HG03521 (cell line): ENCODE data around the gene CAPN11.
"Not testable (repeated sequence)": the region's sequence is repeated elsewhere in the genome, so short reads cannot be mapped to it uniquely, and the experiment has no call there.

Experiments
- ATAC-seq: cut with Tn5 transposase; IDR thresholded peaks from one replicate; pipeline ENCODE4 v1.9.1; 2021; ENCODE audit warnings: mild to moderate bottlenecking, moderate library complexity; ENCODE audit not compliant: unreplicated experiment

CAPN11 gene

GRCh38 chr6:44225579-44226325 lies 67.1 kb downstream of the CAPN11 start:
- no peak for ATAC-seq

GRCh38 chr6:44226368-44227147 lies 67.9 kb downstream of the CAPN11 start:
- no peak for ATAC-seq

DNA sequence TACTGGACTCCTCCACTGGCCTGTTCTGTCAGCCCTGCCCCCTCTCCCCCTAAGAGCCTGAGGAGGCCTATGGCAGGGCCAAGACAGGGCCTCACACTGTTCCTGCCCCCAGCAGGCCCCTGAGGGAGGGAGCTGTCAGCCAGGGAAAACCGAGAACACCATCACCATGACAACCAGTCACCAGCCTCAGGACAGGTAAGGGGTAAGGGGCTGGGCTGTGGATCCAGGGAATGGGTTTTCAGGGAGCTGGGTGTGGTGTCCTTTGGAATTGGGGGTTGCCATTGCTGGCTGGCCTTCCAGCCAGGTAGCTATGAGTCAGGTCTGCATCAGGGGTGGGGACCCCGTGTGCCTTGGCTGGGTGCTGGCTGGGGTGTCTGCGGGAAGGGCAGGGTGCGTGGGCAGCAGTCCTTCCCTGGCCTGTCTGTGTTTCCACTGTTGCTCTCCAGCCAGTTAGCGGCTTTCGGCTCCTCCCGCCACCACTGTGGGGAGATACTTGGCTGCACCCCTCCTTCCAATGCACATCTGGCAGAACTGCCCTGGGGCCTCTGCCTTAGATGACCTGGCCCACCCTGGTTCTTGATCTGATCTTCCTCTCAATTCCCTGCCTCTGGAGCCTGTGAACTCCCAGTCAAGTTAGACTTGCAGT lies 68.7 kb downstream of the CAPN11 start:
- ATAC-seq, result no peak

- ATAC-seq, result no peak
Observed at GRCh38 chr6:44228031-44228430, 69.4 kb downstream of the CAPN11 start.

GRCh38 chr6:44228433-44228832 lies 69.8 kb downstream of the CAPN11 start:
- no peak for ATAC-seq

- no peak for ATAC-seq
Observed at GRCh38 chr6:44228836-44229235, 70.2 kb downstream of the CAPN11 start.

DNA sequence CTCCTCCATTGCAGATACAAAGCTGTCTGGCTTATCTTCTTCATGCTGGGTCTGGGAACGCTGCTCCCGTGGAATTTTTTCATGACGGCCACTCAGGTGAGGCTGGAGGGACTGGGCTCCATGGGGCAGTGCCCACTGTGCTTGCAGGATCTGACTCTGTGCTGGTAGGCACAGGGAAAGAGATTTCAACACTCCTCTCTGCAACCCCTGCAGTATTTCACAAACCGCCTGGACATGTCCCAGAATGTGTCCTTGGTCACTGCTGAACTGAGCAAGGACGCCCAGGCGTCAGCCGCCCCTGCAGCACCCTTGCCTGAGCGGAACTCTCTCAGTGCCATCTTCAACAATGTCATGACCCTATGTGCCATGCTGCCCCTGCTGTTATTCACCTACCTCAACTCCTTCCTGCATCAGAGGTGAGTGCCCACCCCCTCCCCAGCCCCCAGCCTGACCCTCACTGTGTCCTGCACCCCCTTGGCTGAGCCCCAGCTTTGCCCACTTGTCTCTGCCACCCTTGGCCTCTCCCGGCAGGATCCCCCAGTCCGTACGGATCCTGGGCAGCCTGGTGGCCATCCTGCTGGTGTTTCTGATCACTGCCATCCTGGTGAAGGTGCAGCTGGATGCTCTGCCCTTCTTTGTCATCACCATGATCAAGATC lies 70.9 kb downstream of the CAPN11 start:
- ATAC-seq, result no peak

GRCh38 chr6:44230034-44230675 lies 71.5 kb downstream of the CAPN11 start:
- no peak for ATAC-seq

- ATAC-seq, result not testable (repeated sequence)
Observed at GRCh38 chr6:44231426-44231825, 72.8 kb downstream of the CAPN11 start.

DNA sequence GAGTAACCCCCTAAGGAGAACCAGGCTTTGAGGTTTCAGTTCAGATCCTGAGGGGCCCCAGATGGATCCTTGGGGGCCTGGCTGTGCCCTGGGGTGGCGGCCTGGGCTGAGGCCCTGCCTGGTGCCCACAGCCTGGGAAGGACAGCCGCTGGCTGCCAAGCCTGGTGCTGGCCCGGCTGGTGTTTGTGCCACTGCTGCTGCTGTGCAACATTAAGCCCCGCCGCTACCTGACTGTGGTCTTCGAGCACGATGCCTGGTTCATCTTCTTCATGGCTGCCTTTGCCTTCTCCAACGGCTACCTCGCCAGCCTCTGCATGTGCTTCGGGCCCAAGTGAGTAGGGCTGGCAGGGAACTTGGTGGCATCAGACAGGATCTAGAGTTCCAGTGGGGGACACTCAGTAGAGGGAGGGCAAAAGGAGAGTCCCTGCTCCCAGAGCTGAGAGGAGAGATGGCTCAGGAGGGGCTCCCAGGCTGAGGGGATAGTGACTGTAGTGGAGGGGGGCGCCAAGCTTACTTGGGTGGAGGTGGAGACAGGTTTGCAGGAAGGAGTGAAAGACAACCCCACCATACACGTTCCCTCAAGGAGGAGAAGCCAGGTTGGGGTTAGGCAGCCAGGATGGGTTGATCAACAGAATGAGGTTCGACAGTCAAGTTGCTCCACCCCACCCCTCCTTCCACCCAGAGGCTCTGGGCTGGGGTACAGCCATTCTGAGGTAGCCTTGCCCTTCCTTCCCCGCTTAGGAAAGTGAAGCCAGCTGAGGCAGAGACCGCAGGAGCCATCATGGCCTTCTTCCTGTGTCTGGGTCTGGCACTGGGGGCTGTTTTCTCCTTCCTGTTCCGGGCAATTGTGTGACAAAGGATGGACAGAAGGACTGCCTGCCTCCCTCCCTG lies 74.3 kb downstream of the CAPN11 start:
- ATAC-seq, result no peak

GRCh38 chr6:44233567-44234100 lies 75.0 kb downstream of the CAPN11 start:
- ATAC-seq, result no peak
